MV-4-11 (cell line): ENCODE results near the gene KIF3C.
"Not testable (repeated sequence)": the region's sequence is repeated elsewhere in the genome, so short reads cannot be mapped to it uniquely, and the experiment has no call there.

Experiments
- DNase-seq: peaks from one replicate; lab custom pipeline; 2025; lab: John Stamatoyannopoulos, UW

Gene KIF3C

DNA sequence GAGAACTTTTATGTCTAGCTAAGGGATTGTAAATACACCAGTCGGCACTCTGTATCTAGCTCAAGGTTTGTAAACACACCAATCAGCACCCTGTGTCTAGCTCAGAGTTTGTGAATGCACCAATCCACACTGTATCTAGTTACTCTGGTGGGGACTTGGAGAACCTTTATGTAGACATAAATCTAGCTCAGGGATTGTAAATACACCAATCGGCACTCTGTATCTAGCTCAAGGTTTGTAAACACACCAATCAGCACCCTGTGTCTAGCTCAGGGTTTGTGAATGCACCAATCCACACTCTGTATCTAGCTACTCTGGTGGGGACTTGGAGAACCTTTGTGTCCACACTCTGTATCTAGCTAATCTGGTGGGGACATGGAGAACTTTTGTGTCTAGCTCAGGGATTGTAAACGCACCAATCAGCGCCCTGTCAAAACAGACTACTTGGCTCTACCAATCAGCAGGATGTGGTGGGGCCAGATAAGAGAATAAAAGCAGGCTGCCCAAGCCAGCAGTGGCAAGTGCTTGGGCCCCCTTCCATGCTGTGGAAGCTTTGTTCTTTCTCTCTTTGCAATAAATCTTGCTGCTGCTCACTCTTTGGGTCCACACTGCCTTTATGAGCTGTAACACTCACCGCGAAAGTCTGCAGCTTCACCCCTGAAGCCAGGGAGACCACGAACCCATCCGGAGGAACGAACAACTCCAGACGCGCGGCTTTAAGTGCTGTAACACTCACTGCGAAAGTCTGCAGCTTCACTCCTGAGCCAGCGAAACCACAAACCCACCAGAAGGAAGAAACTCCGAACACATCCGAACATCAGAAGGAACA is 66.1 kb downstream of the KIF3C start:
- peak; percentile 87 for DNase-seq

DNA sequence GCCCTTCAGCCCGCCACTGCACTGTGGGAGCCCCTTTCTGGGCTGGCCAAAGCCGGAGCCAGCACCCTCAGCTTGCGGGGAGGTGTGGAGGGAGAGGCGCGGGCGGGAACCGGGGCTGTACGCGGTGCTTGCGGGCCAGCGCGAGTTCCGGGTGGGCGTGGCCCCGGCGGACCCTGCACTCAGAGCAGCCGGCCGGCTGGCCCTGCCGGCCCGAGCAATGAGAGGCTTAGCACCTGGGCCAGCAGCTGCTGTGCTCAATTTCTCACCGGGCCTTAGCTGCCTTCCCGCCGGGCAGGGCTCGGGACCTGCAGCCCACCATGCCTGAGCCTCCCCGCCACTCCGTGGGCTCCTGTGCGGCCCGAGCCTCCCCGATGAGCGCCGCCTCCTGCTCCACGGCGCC is 66.9 kb downstream of the KIF3C start:
- DNase-seq, result not testable (repeated sequence)

DNA sequence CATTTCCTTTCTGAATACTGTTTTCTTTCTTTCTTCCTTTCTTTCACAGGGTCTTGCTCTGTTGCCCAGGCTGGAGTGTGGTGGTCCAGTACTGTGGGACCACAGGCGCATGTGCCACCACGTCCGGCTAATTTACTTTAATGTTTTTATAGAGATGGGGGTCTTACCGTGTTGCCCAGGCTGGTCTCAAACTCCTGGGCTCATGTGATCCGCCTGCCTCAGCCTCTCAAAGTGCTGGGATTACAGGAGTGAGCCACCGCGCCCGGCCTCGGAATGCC is 68.7 kb downstream of the KIF3C start:
- not testable (repeated sequence) for DNase-seq

DNA sequence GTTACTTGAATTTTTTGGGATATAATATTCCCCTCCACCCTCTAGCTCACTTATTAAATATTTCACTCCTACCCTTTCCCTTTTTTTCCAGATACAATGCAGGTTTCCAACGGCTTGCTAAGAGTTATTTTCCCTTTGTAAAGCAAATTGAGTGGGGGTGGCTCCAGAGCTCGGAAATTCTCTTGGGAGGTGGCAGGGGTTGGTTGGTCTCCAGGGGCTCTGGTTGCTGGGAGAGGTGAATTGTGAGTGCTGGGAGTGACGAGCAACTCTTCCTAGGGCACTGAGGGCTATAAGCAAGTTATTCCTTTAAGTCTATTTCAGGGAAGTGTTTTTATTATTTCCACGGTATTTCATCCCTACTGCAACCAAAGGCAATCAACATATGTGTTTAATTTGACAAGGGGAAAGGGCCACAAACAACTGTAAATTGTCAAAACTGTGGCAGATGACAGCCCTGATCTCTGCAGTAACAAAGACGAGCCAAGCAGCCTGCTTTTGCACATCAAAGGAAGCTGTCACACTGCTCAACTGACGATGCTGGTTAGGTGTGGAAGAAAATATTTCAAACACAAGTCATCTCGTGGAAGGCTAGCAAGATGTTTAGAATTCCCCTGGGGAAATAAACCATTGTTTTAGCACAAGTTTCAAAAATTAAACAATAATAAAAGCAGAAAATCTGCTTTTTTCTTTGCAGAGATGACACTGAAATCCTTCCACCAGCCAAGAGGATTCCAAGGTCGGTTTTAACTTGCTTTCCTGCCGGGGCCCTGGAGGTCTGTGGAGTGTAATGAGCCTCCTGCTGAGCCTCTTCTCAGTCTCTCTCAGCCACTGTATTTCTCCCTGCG is 69.2 kb downstream of the KIF3C start:
- DNase-seq, result no peak

DNA sequence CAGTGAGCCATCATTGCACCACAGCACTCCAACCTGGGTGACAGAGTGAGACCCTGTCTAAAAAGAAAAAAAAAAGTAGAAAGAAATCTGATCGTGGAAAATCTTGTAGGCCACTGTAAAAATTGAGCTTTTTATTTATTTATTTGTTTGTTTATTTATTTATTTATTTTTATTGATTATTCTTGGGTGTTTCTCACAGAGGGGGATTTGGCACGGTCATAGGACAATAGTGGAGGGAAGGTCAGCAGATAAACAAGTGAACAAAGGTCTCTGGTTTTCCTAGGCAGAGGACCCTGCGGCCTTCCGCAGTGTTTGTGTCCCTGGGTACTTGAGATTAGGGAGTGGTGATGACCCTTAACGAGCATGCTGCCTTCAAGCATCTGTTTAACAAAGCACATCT is 72.7 kb downstream of the KIF3C start:
- not testable (repeated sequence) for DNase-seq

DNA sequence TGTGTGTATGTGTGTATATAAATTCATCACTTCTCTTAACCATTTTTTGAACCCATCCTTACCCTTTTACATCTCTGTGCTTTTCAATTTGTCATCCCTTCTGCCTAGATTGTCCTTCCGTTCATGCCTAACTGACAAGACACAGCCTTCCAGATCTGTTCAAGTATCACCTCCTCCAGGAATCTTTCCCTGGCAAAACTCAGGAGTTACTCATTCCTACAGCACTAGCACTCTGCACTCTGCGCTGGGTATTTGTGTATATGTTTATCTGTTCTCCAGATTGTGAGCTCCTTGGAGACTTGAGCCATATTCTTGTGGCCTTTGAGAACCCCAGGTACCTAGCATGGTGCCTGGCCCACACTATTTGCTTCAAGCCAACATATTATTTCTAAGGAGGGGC is 77.2 kb downstream of the KIF3C start:
- no peak for DNase-seq

DNA sequence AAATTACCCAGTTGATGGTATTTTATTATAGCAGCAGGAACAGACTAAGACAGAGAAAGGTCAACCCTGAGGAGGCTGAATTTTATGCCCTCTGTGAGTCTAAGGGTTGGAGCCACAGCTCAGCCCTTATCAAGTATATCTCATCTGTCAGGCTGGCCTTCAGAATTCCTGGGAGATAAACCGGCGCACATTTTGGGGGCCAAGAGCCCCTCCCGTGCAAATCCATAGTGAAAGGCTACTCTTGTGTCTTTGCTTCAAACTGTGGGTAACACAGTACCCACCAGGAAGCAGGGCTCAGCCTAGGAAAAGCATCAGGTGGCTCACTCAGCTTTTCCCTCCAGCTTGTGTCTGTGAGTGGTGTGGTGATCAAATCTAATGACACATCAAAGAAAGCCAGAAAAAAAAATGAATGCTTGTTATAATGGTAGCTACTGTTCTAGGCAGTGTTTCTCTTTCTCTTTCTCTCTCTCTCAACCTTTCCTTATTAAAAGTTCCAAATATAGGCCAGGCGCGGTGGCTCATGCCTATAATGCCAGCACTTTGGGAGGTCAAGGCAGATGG is 79.0 kb downstream of the KIF3C start:
- DNase-seq, result no peak

DNA sequence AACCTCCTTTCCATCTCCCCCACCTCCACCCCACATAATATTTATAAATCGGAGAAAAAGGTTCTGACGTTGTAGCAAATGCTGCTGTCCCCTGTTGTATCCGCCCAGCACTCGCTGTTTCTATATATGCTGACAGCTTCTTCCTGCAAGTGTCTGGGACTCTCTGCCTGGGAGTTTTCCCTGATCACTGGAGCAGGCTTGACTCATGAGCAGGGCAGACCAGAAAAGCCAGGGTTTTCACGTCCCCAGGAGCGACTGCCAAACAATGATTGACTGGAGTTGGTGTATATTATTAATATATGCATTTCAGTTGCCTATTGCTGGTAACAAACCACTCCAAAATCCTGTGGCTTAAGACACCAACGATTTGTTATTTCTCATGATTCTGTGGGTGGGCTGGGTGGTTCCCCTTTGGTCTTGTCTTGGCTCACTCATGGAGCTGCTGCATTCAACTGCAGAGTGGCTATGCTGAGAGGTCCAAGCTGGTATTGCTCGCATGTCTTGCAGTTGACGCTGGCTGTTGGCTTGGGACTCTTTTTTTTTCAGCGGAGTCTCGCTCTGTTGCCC is 82.8 kb downstream of the KIF3C start:
- DNase-seq, result peak; percentile 24

DNA sequence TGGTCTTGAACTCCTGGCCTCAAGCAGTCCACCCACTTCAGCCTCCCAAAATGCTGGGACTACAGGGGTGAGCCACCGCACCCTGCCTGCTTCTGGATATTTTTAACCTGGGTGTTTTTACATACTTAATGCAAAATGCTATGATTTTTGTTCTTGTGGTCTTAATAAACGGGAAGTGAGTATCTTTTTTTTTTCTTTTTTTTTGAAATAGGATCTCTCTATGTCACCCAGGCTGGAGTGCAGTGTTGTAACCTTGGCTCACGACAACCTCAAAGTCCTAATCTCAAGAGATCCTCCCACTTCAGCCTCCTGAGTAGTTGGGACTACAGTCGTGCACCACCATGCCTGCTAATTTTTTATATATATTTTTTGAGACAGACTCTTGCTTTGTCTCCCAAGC is 84.8 kb downstream of the KIF3C start:
- DNase-seq, result peak; percentile 92

DNA sequence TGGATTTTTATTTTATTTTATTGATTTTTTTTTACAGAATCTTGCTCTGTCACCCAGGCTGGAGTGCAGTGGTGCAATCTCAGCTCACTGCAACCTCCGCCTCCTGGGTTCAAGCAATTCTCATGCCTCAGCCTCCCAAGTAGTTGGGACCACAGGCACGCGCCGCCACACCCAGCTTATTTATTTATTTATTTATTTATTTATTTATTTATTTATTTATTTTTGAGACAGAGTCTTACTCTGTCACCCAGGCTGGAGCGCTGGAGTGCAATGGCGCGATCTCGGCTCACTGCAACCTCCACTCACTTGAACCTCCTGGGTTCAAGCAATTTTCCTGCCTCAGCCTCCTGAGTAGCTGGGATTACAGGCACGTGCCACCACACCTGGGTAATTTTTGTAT is 86.0 kb downstream of the KIF3C start:
- DNase-seq, result not testable (repeated sequence)

DNA sequence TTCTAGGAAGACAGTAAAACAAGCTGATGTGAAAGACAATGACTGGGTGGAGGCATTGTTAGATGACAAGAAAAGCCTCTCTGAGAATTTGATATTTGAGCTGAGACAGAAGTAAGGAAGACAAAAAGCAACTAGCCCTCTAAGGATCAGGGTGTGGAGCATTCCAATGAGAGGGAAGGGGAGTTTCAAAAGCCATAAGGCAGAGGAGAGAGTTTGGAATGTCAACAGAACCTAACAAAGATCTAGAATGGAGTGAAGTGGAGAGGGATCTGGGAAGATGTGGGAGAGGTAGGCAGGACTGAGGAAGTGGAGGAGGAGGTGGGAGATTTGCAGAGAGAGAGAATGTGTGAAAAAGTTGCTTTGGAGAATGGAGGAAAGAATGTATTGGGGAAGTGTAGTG is 86.7 kb downstream of the KIF3C start:
- DNase-seq, result no peak

DNA sequence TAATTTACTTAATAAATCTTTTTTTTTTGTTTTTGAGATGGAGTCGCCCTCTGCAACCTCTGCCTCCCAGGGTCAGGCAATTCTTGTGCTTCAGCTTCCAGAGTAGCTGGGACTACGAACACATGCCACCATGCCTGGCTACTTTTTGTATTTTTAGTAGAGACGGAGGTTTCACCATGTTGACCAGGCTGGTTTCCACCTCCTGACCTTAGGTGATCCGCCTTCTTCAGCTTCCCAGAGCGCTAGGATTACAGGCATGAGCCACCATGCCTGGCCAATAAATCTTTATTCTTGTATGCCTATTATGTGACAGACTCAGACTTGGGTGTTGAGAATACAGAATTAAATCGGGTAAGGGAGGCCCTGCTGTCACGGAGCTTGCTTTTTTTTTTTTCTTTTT is 87.3 kb downstream of the KIF3C start:
- DNase-seq, result no peak

DNA sequence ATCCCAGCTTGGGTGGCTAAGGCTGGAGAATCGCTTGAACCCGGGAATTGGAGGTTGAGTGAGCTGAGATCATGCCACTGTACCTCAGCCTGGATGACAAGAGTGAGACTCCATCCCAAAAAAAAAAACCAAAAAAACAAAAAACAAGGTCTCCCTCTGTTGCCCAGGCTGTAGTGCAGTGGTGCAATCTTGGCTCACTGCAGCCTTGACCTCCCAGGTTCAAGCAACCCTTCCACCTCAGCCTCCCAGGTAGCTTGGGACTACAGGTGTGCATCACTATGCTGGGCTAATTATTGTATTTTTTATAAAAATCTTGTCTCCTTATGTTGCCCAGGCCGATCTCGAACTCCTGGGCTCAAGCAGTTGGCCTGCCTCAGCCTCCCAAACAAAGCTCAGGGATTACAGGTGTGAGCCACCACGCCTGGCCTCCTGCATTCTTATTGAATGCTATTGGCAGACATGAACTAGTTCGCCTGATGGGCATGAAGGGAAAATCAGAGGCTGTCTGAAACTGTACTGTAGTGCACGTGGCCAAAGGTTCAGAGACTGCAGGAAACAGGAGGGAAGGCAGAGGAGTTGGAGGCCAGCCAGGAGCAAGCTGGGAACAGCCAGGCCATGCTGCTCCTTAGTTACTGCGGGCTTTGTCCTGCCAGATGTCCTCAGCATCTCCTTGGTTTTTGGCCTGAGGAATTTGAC is 88.0 kb downstream of the KIF3C start:
- no peak for DNase-seq

DNA sequence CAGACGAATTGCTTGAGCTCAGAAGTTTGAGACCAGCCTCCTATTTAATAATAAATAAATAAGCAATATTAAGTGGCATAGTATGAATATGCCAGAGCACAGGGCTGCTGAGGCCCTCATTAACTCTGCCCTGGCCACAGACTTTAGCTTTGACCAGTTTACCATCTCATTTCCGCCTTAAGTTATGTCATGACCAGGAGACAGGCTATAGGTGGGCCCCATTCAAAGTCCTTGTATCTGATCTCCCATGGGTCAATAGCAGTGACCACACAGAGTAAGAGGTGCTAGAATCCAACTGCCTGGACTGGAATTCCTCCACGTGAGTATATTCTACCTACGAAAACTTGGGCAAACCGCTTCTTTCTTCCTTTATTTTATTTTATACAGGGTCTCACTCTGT is 90.6 kb downstream of the KIF3C start:
- no peak for DNase-seq

DNA sequence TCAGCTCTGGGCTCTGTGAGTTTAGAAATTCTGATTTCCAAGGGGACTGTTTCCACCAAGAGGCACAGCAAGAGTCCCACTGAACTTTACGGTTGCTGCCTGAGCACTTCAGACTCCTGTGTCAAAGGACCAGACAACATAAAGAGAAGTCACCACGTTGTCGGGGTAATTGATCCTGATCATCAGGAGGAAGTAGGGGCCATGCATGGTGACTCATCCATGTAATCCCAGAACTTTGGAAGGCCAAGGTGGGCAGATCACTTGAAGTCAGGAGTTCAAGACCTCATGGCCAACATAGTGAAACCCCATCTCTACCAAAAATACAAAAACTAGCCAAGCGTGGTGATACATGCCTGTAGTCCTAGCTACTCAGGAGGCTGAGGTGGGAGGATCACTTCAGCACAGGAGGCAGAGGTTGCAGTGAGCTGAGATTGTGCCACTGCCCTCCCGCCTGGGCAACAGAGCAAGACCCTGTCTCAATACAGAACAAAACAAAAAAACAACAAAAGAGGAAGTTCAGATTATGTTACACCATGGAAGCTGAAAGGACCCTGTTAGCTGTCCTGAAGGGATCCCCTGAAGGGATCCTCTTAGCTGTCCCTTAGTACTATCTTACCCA is 94.6 kb downstream of the KIF3C start:
- DNase-seq, result peak; percentile 21

DNA sequence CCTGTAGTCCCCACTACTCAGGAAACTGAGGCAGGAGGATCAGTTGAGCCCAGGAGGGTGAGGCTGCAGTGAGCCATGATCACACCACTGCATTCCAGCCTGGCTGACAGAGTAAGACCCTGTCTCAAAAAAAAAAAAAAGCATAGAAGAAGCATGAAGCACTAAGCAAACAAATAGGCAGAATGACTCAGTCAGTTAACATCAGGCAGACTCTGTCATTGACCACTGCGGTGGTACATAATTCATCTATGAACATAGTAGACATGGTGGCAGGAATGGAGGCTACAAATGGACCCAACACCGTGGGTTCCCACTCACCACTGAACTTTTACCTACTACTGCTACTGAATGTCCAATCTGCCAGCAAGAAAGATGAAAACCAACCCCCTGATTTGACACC is 96.4 kb downstream of the KIF3C start:
- no peak for DNase-seq

DNA sequence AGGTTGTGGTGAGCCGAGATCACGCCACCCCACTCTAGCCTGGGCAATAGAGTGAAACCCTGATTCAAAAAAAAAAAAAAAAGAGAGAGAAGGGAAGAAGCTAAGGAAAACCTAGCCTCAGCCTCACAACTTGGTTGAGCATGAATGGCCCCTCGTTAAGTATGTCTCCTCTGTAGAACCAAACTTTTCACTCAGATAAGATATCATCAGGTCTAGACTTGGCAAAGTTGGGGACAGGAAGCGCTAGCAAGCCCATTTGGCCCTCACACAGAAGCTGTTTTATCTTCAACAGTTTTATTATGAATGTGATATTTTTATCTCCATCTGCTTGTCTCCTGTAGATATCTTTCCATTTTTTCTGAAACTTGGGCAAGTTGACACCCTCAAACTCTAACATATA is 100.5 kb downstream of the KIF3C start:
- no peak for DNase-seq

DNA sequence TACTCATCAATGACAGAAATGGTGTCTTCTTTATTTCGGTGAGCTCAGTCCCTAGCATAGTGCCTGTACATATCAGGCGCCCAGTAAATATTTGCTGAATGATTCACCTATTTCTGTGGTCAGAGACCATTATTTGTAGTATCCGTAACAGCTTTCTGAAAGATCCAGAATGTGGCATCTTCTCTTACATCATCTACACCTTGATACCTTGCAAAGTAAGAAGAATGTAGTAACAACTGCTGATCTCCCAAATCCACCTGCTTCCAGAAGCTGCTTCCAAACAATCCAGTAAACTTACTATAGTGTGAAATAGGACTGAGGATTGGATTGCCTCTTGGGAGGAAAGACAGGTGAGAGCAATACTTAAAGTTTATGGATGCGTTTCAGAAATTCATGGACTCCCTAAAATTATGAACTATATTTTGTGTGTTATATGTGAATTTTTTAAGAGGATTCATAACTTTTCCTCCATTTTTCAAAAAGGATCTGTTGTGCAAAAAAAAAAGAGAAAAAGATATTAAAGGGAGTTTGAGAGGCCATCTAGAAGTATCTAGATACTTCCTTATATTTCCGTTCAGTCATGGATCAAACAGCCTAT is 103.1 kb downstream of the KIF3C start:
- no peak for DNase-seq

DNA sequence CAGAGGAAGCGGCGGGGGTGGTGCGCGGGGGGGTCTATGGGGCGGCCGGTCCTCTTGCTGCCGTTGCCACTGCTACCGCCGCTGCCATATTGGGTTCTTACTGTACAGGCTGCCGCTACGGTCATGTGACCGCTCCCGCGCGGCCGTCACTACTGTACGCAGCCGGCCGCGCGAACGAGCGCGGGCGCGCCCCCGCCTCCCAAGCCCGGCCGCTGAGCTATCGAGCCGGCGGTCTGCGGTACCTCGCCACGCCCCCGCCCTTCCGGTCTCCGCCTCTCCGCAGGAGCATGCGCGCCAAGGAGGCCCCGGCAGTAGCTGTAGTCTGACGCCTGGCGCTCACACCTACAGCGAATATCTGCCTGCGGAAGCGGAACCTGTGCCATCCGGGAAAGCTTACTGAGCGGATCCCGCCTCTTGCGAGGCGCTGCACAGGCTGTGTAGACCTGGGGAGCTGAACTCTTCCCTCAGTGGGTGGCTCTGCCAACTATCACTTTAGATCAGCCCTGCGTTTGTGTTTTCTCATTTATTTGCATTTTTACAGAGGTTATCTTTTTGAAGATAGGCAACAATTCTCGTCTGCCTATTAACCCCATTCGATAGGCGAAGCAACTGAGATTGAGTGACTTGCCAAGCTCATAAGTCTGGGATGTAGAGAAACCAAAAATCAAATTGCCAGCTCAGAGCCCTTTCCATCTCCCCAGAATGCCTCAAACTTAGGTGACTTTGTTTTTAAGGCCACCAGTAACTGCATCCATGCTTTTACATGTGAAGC is 103.8 kb downstream of the KIF3C start, which contains the start of gene ASXL2:
TSS of gene ASXL2 (minus strand) at position 127 of the 772 bp plus-strand sequence. CDS start 265 bp downstream, outside the sequence.
- peak; percentile 98 for DNase-seq
